ENCODE data around the gene ZNF407.

GRCh38 chr18:74633652-74634352 lies 36.1 kb downstream of the ZNF407 start:
- TF ChIP-seq MAX (IDR thresholded peaks at IDR 0.05) (no peak), CTCF (IDR thresholded peaks at IDR 0.05; ENCODE audit: low read depth, low read length, missing input control) (no peak), GABPA (IDR thresholded peaks at IDR 0.05 in 1 of 2, conservative IDR thresholded peaks at IDR 0.05 in 1 of 2) (no peak), REST (IDR thresholded peaks at IDR 0.05) (no peak), TAF1 (conservative IDR thresholded peaks at IDR 0.05) (no peak), JUND (IDR thresholded peaks at IDR 0.05) (no peak), RAD21 (IDR thresholded peaks at IDR 0.05) (no peak), HNF4A (conservative IDR thresholded peaks at IDR 0.05) (no peak), SP1 (IDR thresholded peaks at IDR 0.05) (no peak), NR2F2 (IDR thresholded peaks at IDR 0.05) (no peak), RXRA (IDR thresholded peaks at IDR 0.05) (no peak), FOXA2 (IDR thresholded peaks at IDR 0.05) (no peak), YY1 (IDR thresholded peaks at IDR 0.05) (no peak), EGR1 (IDR thresholded peaks at IDR 0.05; ENCODE audit: low read depth in 2 of 2) (no peak)
